Measurements from ENCODE around the gene PRAMEF13. TPM values are rescaled to one million over a fixed set of nuclear protein-coding genes. Genes with fewer than 3 reads are reported as not detected.
"Not testable (repeated sequence)": the region's sequence is repeated elsewhere in the genome, so short reads cannot be mapped to it uniquely, and the experiment has no call there.

Gene PRAMEF13
- total RNA-seq, 1 donor from 2014 or later: not detected

DNA sequence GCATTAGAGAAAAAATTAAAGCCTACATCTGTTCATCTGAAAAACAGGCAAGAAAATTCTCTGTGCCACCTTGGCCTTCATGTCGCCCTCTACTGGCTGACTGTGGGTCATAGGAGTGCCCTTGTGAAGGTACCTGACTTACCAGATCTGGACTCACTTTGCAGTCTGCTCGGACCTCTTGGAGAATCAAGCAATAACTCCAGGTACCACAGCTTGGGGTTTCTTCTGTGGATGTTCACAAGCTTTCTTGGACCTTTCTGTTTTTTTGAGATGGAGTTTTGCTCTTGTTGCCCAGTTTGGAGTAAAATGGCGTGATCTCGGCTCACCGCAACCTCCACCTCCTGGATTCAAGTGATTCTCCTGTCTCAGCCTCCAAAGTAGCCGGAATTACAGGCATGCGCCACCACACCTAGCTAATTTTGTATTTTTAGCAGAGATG lies 27.2 kb upstream of the PRAMEF13 start:
- Histone ChIP-seq H3K27me3 (ENCODE audit: control insufficient read depth, insufficient read depth, low read length) (no peaks in the 10 kb centered on the region), H3K4me3 (ENCODE audit: low read depth, low read length) (no peak overlapping the region), H3K36me3 (ENCODE audit: control insufficient read depth, insufficient read depth, low read length) (no peaks in the 10 kb centered on the region)
- no peak for DNase-seq (ENCODE audit: low read depth)
- TF ChIP-seq, protein P1, sequence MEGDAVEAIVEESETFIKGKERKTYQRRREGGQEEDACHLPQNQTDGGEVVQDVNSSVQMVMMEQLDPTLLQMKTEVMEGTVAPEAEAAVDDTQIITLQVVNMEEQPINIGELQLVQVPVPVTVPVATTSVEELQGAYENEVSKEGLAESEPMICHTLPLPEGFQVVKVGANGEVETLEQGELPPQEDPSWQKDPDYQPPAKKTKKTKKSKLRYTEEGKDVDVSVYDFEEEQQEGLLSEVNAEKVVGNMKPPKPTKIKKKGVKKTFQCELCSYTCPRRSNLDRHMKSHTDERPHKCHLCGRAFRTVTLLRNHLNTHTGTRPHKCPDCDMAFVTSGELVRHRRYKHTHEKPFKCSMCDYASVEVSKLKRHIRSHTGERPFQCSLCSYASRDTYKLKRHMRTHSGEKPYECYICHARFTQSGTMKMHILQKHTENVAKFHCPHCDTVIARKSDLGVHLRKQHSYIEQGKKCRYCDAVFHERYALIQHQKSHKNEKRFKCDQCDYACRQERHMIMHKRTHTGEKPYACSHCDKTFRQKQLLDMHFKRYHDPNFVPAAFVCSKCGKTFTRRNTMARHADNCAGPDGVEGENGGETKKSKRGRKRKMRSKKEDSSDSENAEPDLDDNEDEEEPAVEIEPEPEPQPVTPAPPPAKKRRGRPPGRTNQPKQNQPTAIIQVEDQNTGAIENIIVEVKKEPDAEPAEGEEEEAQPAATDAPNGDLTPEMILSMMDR (IDR thresholded peaks at IDR 0.05; ENCODE audit: insufficient read depth, low read length, poor library complexity, severe bottlenecking): no peak

DNA sequence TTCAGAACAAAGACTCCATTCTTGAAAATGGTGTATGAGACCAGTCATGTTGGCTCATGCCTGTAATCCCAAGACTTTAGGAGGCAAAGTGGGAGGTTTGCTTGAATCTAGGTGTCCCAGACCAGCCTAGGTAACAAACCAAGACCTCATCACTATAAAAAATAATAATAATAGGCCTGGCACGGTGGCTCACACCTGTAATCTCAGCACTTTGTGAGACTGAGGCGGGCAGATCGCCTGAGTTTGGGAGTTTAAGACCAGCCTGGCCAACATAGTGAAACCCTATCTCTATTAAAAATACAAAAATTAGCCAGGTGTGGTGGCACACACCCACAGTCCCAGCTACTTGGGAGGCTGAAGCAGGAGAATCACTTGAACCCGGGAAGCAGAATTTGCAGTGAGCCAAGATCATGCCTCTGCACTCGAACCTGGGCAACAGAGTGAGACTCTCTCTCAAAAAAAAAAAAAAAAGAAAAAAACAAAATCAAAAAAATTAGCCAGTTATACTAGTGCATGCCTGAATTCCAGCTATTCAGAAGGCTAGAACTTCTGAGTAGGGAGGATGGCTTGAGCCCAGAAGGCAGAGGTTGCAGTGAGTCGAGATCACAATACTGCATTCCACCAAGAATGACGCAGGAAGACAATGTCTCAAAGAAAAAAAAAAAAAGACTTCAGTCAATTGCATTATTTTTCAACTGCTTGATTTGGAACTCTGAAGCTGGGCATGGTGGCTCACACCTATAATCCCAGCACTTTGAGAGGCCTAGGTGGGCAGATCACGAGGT lies 26.3 kb upstream of the PRAMEF13 start:
- H3K4me3 ChIP-seq (ENCODE audit: low read depth, low read length); DNase-seq (ENCODE audit: low read depth); H3K36me3 ChIP-seq (ENCODE audit: control insufficient read depth, insufficient read depth, low read length); H3K27me3 ChIP-seq (ENCODE audit: control insufficient read depth, insufficient read depth, low read length): not testable (repeated sequence)

- not testable (repeated sequence) for DNase-seq (ENCODE audit: low read depth); H3K4me3 ChIP-seq (ENCODE audit: low read depth, low read length); H3K27me3 ChIP-seq (ENCODE audit: control insufficient read depth, insufficient read depth, low read length); H3K36me3 ChIP-seq (ENCODE audit: control insufficient read depth, insufficient read depth, low read length)
Observed at GRCh38 chr1:13225675-13226204, 24.5 kb upstream of the PRAMEF13 start, which contains the start of gene PRAMEF18. PRAMEF18 (minus strand) TSS chr1:13226154; CDS start chr1:13226106, 48 bp downstream.

DNA sequence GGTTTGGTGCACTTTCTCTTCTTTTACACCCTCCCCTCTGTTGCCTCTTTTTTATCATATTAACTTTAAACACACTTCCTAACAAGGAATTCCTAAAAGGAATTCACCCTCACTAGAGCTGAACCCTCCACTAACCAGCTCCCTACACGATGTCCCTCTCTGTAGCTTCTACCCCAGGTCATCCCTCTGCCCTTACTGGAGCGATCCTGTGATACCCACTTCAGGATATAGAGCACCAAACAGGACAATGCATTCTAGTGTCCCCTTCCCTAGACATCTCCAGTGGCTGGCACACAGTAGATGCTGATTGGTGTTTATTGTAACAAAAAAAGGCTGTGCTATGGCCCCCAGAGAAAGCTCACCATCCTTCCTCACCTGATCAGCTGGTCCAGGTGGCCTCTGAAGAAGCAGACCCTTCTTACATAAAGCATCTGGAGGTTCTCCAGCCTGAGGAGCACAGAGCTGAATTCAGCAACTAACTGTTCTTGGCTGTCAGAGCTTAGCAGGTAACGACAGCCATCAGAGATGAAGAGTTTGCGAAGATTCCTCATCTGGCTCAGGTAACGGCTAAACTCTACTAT lies 23.4 kb upstream of the PRAMEF13 start:
- H3K27me3 ChIP-seq (ENCODE audit: control insufficient read depth, insufficient read depth, low read length): no peaks in the 10 kb centered on the region
- H3K4me3 ChIP-seq (ENCODE audit: low read depth, low read length): no peak overlapping the region
- TF ChIP-seq, protein P1 (IDR thresholded peaks at IDR 0.05; ENCODE audit: insufficient read depth, low read length, poor library complexity, severe bottlenecking): no peak
- H3K36me3 ChIP-seq (ENCODE audit: control insufficient read depth, insufficient read depth, low read length): no peaks in the 10 kb centered on the region
- DNase-seq (ENCODE audit: low read depth): no peak

GRCh38 chr1:13222788-13223187 lies 21.6 kb upstream of the PRAMEF13 start:
- DNase-seq (ENCODE audit: low read depth); H3K4me3 ChIP-seq (ENCODE audit: low read depth, low read length); H3K27me3 ChIP-seq (ENCODE audit: control insufficient read depth, insufficient read depth, low read length); H3K36me3 ChIP-seq (ENCODE audit: control insufficient read depth, insufficient read depth, low read length): not testable (repeated sequence)

DNA sequence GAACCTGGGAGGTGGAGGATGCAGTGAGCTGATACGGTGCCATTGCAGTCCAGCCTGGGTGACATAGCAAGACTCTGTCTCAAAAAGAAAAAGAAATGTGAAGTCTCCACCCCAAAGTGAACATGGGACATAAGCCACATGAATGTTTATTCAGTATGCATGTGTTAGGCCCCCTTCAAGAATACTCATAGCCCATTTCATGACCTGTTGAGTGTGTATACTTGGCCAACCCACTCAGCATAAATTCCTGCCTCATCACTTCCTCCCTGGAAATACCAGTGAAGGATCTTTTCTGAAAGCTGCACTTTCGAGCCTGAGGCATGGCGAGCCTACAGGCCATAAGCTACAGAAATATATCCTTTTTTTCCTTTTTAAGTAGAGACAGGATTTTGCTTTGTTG lies 18.0 kb upstream of the PRAMEF13 start:
- not testable (repeated sequence) for H3K36me3 ChIP-seq (ENCODE audit: control insufficient read depth, insufficient read depth, low read length); H3K4me3 ChIP-seq (ENCODE audit: low read depth, low read length); DNase-seq (ENCODE audit: low read depth); H3K27me3 ChIP-seq (ENCODE audit: control insufficient read depth, insufficient read depth, low read length)

- not testable (repeated sequence) for H3K36me3 ChIP-seq (ENCODE audit: control insufficient read depth, insufficient read depth, low read length); H3K27me3 ChIP-seq (ENCODE audit: control insufficient read depth, insufficient read depth, low read length); H3K4me3 ChIP-seq (ENCODE audit: low read depth, low read length); DNase-seq (ENCODE audit: low read depth)
Observed at GRCh38 chr1:13216619-13217018, 15.4 kb upstream of the PRAMEF13 start.

- H3K4me3 ChIP-seq (ENCODE audit: low read depth, low read length); H3K27me3 ChIP-seq (ENCODE audit: control insufficient read depth, insufficient read depth, low read length); H3K36me3 ChIP-seq (ENCODE audit: control insufficient read depth, insufficient read depth, low read length); DNase-seq (ENCODE audit: low read depth): not testable (repeated sequence)
Observed at GRCh38 chr1:13208712-13209111, 7.5 kb upstream of the PRAMEF13 start.

DNA sequence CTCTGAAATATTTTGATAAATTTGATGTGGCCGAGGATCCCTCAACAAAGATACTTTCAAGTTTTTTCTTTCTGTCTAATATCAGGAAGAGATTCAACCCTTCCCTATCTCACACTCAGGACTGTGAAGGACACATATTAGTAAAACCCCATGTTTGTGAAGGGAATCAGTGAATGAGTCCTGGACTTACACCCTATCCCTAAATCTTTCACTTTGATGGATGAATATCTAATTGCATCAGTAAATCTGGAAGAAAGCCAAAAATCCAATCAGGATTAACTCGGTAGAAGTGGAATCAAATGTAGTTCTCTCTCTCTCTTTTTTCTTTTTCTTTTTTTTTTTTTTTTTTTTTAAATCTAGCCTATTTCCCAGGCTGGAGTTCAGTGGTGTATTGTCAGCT lies 29.7 kb downstream of the PRAMEF13 start, which contains the start of gene PRAMEF9:
TSS of gene PRAMEF9 (plus strand) at position 301 of the 400 bp plus-strand sequence. CDS start 3,433 bp downstream, outside the sequence.
- not testable (repeated sequence) for H3K4me3 ChIP-seq (ENCODE audit: low read depth, low read length); DNase-seq (ENCODE audit: low read depth); H3K27me3 ChIP-seq (ENCODE audit: control insufficient read depth, insufficient read depth, low read length); H3K36me3 ChIP-seq (ENCODE audit: control insufficient read depth, insufficient read depth, low read length)

DNA sequence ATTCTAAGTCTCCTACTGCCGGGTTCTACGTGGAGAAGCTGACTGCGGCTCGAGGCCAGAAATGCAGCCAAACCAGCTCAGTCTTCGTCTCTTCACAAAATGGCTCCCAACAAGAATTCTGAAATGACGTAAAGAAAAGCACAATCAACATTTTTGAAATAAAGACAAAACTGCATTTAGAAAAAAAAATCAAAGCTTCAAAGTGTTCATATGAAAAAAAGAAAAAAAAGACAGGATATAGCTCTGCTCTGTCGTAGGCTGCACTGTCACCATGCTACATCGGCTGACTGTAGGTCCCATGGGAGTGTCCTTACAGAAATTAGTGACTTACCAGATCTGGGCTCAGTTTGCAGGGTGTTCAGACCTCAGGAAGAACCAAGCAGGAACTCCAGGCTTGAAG lies 35.7 kb downstream of the PRAMEF13 start, which contains the start of gene HNRNPCL4:
TSS of gene HNRNPCL4 (minus strand) at position 101 of the 400 bp plus-strand sequence. CDS start 164 bp downstream, outside the sequence.
- not testable (repeated sequence) for H3K36me3 ChIP-seq (ENCODE audit: control insufficient read depth, insufficient read depth, low read length); H3K4me3 ChIP-seq (ENCODE audit: low read depth, low read length); DNase-seq (ENCODE audit: low read depth); H3K27me3 ChIP-seq (ENCODE audit: control insufficient read depth, insufficient read depth, low read length)

- not testable (repeated sequence) for DNase-seq (ENCODE audit: low read depth); H3K36me3 ChIP-seq (ENCODE audit: control insufficient read depth, insufficient read depth, low read length); H3K4me3 ChIP-seq (ENCODE audit: low read depth, low read length); H3K27me3 ChIP-seq (ENCODE audit: control insufficient read depth, insufficient read depth, low read length)
Observed at GRCh38 chr1:13155909-13156308, 45.3 kb downstream of the PRAMEF13 start, which contains the start of gene PRAMEF26. PRAMEF26 (minus strand) TSS chr1:13156009; CDS start chr1:13153095, 2,914 bp downstream.
